Testis (tissue), 2 donors: ENCODE measurements around the gene PTN.

ENCODE experiments used
- CTCF ChIP-seq, 3 experiments: fragments of 450-650 bp in 2 of 3; fragments of 200-600 bp in 1 of 3; sonication (generic) in 1 of 3; IDR thresholded peaks; one replicate each; pipeline ENCODE4 v1.5.1; 2016 to 2019; ENCODE audit warnings: antibody characterized with exemption in 3 of 3, mild to moderate bottlenecking in 2 of 3, moderate library complexity in 1 of 3
- POLR2A ChIP-seq: fragments of 450-650 bp; IDR thresholded peaks from one replicate; pipeline ENCODE4 v1.6.1; 2017; ENCODE audit warnings: antibody characterized with exemption, mild to moderate bottlenecking, moderate library complexity

DNA sequence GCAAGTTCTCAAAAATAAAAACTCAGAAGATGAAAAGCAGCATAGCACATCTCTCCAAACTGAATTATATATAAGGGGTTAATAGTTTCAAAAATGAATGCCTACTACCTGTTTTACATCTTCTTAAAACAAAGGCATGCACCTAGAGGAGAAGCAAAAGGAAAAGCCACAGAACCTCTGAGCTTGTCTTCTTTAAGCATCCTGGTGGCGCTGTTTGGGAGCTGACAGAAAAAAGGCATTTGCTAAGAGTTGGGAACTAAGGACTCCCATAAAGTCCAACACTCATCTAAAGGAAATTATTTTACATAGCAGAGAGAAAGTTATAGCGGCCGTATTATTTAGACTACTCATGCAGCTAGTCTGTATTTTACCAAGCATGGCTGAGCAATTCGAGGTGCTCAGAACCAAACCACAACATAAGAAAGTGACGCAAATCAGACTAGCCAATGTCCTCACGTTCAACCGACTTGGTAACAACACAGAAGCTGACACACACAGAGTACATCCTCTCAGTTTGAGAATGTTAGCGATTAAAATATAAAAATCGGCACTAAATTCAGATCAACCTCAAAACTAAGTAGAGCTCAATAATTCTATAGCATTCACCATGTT, 38.8 kb downstream of the PTN start:
- TF ChIP-seq CTCF (IDR thresholded peaks at IDR 0.05): no peak
- no peak for TF ChIP-seq POLR2A
